Activated naive CD8-positive, alpha-beta T cell treated with anti-CD3 and anti-CD28 coated beads for 36 hours (primary cell): Measurements from ENCODE around the gene RBM19. TPM values are rescaled to one million over a fixed set of nuclear protein-coding genes. Genes with fewer than 3 reads are reported as not detected.
"Not testable (repeated sequence)": the region's sequence is repeated elsewhere in the genome, so short reads cannot be mapped to it uniquely, and the experiment has no call there.

Source experiments
- DNase-seq: peaks from one replicate; pipeline ENCODE4 v3.0.0; 2021
- H3K27ac Mint-ChIP-seq: one replicate; pipeline ENCODE4 v1.8.0; 2022; ENCODE audit warnings: mild to moderate bottlenecking, moderate library complexity, mixed read lengths
- H3K27me3 Mint-ChIP-seq: one replicate; pipeline ENCODE4 v1.8.0; 2022; ENCODE audit warnings: mild to moderate bottlenecking, mixed read lengths
- H3K36me3 Mint-ChIP-seq: one replicate; pipeline ENCODE4 v1.8.0; 2021; ENCODE audit warnings: mild to moderate bottlenecking, mixed read lengths
- H3K4me1 Mint-ChIP-seq: one replicate; pipeline ENCODE4 v1.8.0; 2021; ENCODE audit warnings: mixed read lengths
- H3K4me3 Mint-ChIP-seq: one replicate; pipeline ENCODE4 v1.8.0; 2022; ENCODE audit warnings: mild to moderate bottlenecking, moderate library complexity, mixed read lengths
- H3K9me3 Mint-ChIP-seq: one replicate; pipeline ENCODE4 v1.8.0; 2022; ENCODE audit warnings: mixed read lengths
- total RNA-seq, 2 experiments: library from RNA; stranded (reverse); gene quantifications; one replicate each; pipeline ENCODE4 v1.2.3, GENCODE V29; 2021

Gene RBM19
- total RNA-seq, 2 experiments from 2014 or later = 86.9 to 89.8 TPM

- Mint-ChIP-seq H3K27me3 (no peaks in the 10 kb centered on the region), H3K9me3 (no peaks in the 10 kb centered on the region), H3K27ac (no peak overlapping the region), H3K36me3 (peaks cover 36% of the 10 kb centered on the region), H3K4me1 (no peaks in the 10 kb centered on the region), H3K4me3 (no peak overlapping the region)
- no peak for DNase-seq
Observed at GRCh38 chr12:113911971-113912759, 54.0 kb downstream of the RBM19 start.

- H3K36me3 Mint-ChIP-seq = peaks cover 38% of the 10 kb centered on the region
- H3K27ac Mint-ChIP-seq = no peak overlapping the region
- H3K4me1 Mint-ChIP-seq = no peaks in the 10 kb centered on the region
- no peaks in the 10 kb centered on the region for H3K27me3 Mint-ChIP-seq
- H3K9me3 Mint-ChIP-seq = no peaks in the 10 kb centered on the region
- DNase-seq = no peak
- H3K4me3 Mint-ChIP-seq = no peak overlapping the region
Observed at GRCh38 chr12:113910751-113911272, 55.3 kb downstream of the RBM19 start.

GRCh38 chr12:113909776-113910420, 56.2 kb downstream of the RBM19 start:
- no peak overlapping the region for H3K4me3 Mint-ChIP-seq
- DNase-seq = no peak
- H3K27ac Mint-ChIP-seq = no peak overlapping the region
- no peaks in the 10 kb centered on the region for H3K9me3 Mint-ChIP-seq
- H3K4me1 Mint-ChIP-seq = no peaks in the 10 kb centered on the region
- peaks cover 40% of the 10 kb centered on the region for H3K36me3 Mint-ChIP-seq
- H3K27me3 Mint-ChIP-seq = no peaks in the 10 kb centered on the region

GRCh38 chr12:113908584-113909100, 57.5 kb downstream of the RBM19 start:
- no peaks in the 10 kb centered on the region for H3K27me3 Mint-ChIP-seq
- no peak overlapping the region for H3K27ac Mint-ChIP-seq
- H3K4me3 Mint-ChIP-seq = no peak overlapping the region
- no peaks in the 10 kb centered on the region for H3K9me3 Mint-ChIP-seq
- no peaks in the 10 kb centered on the region for H3K4me1 Mint-ChIP-seq
- H3K36me3 Mint-ChIP-seq = peaks cover 42% of the 10 kb centered on the region
- DNase-seq = no peak

- Mint-ChIP-seq H3K4me3 (no peak overlapping the region), H3K27me3 (no peaks in the 10 kb centered on the region), H3K4me1 (no peaks in the 10 kb centered on the region), H3K36me3 (peaks cover 48% of the 10 kb centered on the region), H3K9me3 (no peaks in the 10 kb centered on the region), H3K27ac (no peak overlapping the region)
- DNase-seq = no peak
Observed at GRCh38 chr12:113907446-113908180, 58.5 kb downstream of the RBM19 start.

GRCh38 chr12:113906411-113907200, 59.5 kb downstream of the RBM19 start:
- Mint-ChIP-seq H3K4me3 (no peak overlapping the region), H3K4me1 (no peaks in the 10 kb centered on the region), H3K27ac (no peak overlapping the region), H3K36me3 (peaks cover 47% of the 10 kb centered on the region), H3K9me3 (no peaks in the 10 kb centered on the region), H3K27me3 (no peaks in the 10 kb centered on the region)
- DNase-seq = no peak

GRCh38 chr12:113905829-113906228, 60.3 kb downstream of the RBM19 start:
- Mint-ChIP-seq H3K27me3 (no peaks in the 10 kb centered on the region), H3K4me3 (no peak overlapping the region), H3K9me3 (no peaks in the 10 kb centered on the region), H3K36me3 (peaks cover 47% of the 10 kb centered on the region), H3K4me1 (no peaks in the 10 kb centered on the region), H3K27ac (no peak overlapping the region)
- DNase-seq = no peak

- no peaks in the 10 kb centered on the region for H3K9me3 Mint-ChIP-seq
- no peak overlapping the region for H3K27ac Mint-ChIP-seq
- no peaks in the 10 kb centered on the region for H3K27me3 Mint-ChIP-seq
- H3K4me3 Mint-ChIP-seq = no peak overlapping the region
- no peaks in the 10 kb centered on the region for H3K4me1 Mint-ChIP-seq
- DNase-seq = no peak
- H3K36me3 Mint-ChIP-seq = peaks cover 30% of the 10 kb centered on the region
Observed at GRCh38 chr12:113903381-113903863, 62.7 kb downstream of the RBM19 start.

GRCh38 chr12:113901319-113901718, 64.8 kb downstream of the RBM19 start:
- peaks cover 18% of the 10 kb centered on the region for H3K36me3 Mint-ChIP-seq
- not testable (repeated sequence) for H3K27ac Mint-ChIP-seq, H3K27me3 Mint-ChIP-seq, H3K9me3 Mint-ChIP-seq, DNase-seq, H3K4me1 Mint-ChIP-seq, H3K4me3 Mint-ChIP-seq

- H3K27me3 Mint-ChIP-seq = no peaks in the 10 kb centered on the region
- H3K27ac Mint-ChIP-seq = no peak overlapping the region
- no peak for DNase-seq
- no peak overlapping the region for H3K4me3 Mint-ChIP-seq
- H3K36me3 Mint-ChIP-seq = peaks cover 15% of the 10 kb centered on the region
- no peaks in the 10 kb centered on the region for H3K4me1 Mint-ChIP-seq
- H3K9me3 Mint-ChIP-seq = no peaks in the 10 kb centered on the region
Observed at GRCh38 chr12:113900716-113901115, 65.4 kb downstream of the RBM19 start.

- H3K27ac Mint-ChIP-seq = no peak overlapping the region
- no peak overlapping the region for H3K4me3 Mint-ChIP-seq
- no peaks in the 10 kb centered on the region for H3K9me3 Mint-ChIP-seq
- peaks cover 10% of the 10 kb centered on the region for H3K36me3 Mint-ChIP-seq
- H3K27me3 Mint-ChIP-seq = no peaks in the 10 kb centered on the region
- H3K4me1 Mint-ChIP-seq = no peaks in the 10 kb centered on the region
- no peak for DNase-seq
Observed at GRCh38 chr12:113899561-113900471, 66.3 kb downstream of the RBM19 start.

- no peak overlapping the region for H3K27ac Mint-ChIP-seq
- H3K9me3 Mint-ChIP-seq = no peaks in the 10 kb centered on the region
- no peaks in the 10 kb centered on the region for H3K4me1 Mint-ChIP-seq
- H3K27me3 Mint-ChIP-seq = no peaks in the 10 kb centered on the region
- no peak for DNase-seq
- peaks cover 9% of the 10 kb centered on the region for H3K36me3 Mint-ChIP-seq
- no peak overlapping the region for H3K4me3 Mint-ChIP-seq
Observed at GRCh38 chr12:113899042-113899560, 67.0 kb downstream of the RBM19 start.

- Mint-ChIP-seq H3K4me1 (no peaks in the 10 kb centered on the region), H3K4me3 (no peak overlapping the region), H3K36me3 (peaks cover 10% of the 10 kb centered on the region), H3K27me3 (no peaks in the 10 kb centered on the region), H3K27ac (no peak overlapping the region), H3K9me3 (no peaks in the 10 kb centered on the region)
- no peak for DNase-seq
Observed at GRCh38 chr12:113898466-113898865, 67.7 kb downstream of the RBM19 start.
